MM.1S (cell line): ENCODE results near the gene TMEM135.

Experiments
- DNase-seq: peaks from one replicate; pipeline ENCODE4 v3.0.0-alpha.2; 2015
- H2AFZ ChIP-seq: fragments of 300-600 bp; sonication (generic); 2 replicates; pipeline ENCODE4 v1.6.0; 2016; ENCODE audit warnings: antibody characterized with exemption, low read length
- H3F3A ChIP-seq: fragments of 300-600 bp; sonication (generic); 2 replicates; pipeline ENCODE4 v1.6.1; 2016; ENCODE audit warnings: mild to moderate bottlenecking, antibody characterized with exemption, low read length, moderate library complexity, mixed read lengths; ENCODE audit not compliant: insufficient read depth
- H3K27ac ChIP-seq: fragments of 300-600 bp; sonication (generic); 2 replicates; pipeline ENCODE4 v1.5.1; 2016; ENCODE audit warnings: mild to moderate bottlenecking, low read length
- H3K27me3 ChIP-seq: fragments of 300-600 bp; sonication (generic); replicated peaks from 2 replicates; pipeline ENCODE4 v1.6.0; 2016; ENCODE audit warnings: low read length; ENCODE audit not compliant: insufficient read depth
- H3K36me3 ChIP-seq: fragments of 300-600 bp; sonication (generic); replicated peaks from 2 replicates; pipeline ENCODE4 v1.6.1; 2016; ENCODE audit warnings: mild to moderate bottlenecking, low read length, mixed read lengths; ENCODE audit not compliant: insufficient read depth
- H3K4me1 ChIP-seq: fragments of 300-600 bp; sonication (generic); 2 replicates; pipeline ENCODE4 v1.6.1; 2016; ENCODE audit warnings: low read length, mixed read lengths
- H3K4me2 ChIP-seq: fragments of 300-600 bp; sonication (generic); 2 replicates; pipeline ENCODE4 v1.6.0; 2016; ENCODE audit warnings: low read depth, low read length
- H3K4me3 ChIP-seq: fragments of 300-600 bp; sonication (generic); 2 replicates; pipeline ENCODE4 v1.5.1; 2016; ENCODE audit warnings: low read length, mixed read lengths
- H3K79me2 ChIP-seq: fragments of 300-600 bp; sonication (generic); 2 replicates; pipeline ENCODE4 v1.6.1; 2016; ENCODE audit warnings: mixed run types, low read length, mixed read lengths
- H3K9ac ChIP-seq: fragments of 300-600 bp; sonication (generic); 2 replicates; pipeline ENCODE4 v1.6.1; 2016; ENCODE audit warnings: low read length, mixed read lengths
- H3K9me2 ChIP-seq: fragments of 300-600 bp; sonication (generic); replicated peaks from 2 replicates; pipeline ENCODE4 v1.6.1; 2016; ENCODE audit warnings: mild to moderate bottlenecking, low read length, mixed read lengths; ENCODE audit not compliant: insufficient read depth
- H3K9me3 ChIP-seq: fragments of 300-600 bp; sonication (generic); replicated peaks from 2 replicates; pipeline ENCODE4 v1.6.1; 2016; ENCODE audit warnings: mild to moderate bottlenecking, low read length, mixed read lengths; ENCODE audit not compliant: insufficient read depth
- H4K20me1 ChIP-seq: fragments of 300-600 bp; sonication (generic); 2 replicates; pipeline ENCODE4 v1.6.1; 2016; ENCODE audit warnings: mild to moderate bottlenecking, low read length, moderate library complexity, mixed read lengths; ENCODE audit not compliant: insufficient read depth
- EZH2 ChIP-seq: fragments of 300-600 bp; sonication (generic); optimal IDR thresholded peaks from 2 replicates; pipeline ENCODE3; 2017; ENCODE audit warnings: low read depth, mild to moderate bottlenecking, antibody characterized with exemption, low read length, mixed read lengths
- EZH2phosphoT487 ChIP-seq: fragments of 300-600 bp; sonication (generic); IDR thresholded peaks from 2 replicates; pipeline ENCODE4 v1.6.1; 2018; ENCODE audit warnings: antibody characterized with exemption, low read length
- TF ChIP-seq, protein P1 (sequence below): fragments of 300-600 bp; sonication (generic); IDR thresholded peaks from 2 replicates; pipeline ENCODE4 v1.5.1; 2016; ENCODE audit warnings: antibody characterized with exemption, low read length, mixed read lengths

The TMEM135 gene

GRCh38 chr11:87020336-87020735, 17.4 kb upstream of the TMEM135 start:
- no peaks in the 10 kb centered on the region for H3K9me3 ChIP-seq
- H3K4me1 ChIP-seq = no peaks in the 10 kb centered on the region
- no peaks in the 10 kb centered on the region for H3K36me3 ChIP-seq
- no peaks in the 10 kb centered on the region for H3K9me2 ChIP-seq
- no peaks in the 10 kb centered on the region for H4K20me1 ChIP-seq
- no peak overlapping the region for H3K9ac ChIP-seq
- no peak overlapping the region for H3K27ac ChIP-seq
- H3K27me3 ChIP-seq = no peaks in the 10 kb centered on the region
- no peak overlapping the region for H3K4me3 ChIP-seq
- no peaks in the 10 kb centered on the region for H3F3A ChIP-seq
- no peak overlapping the region for H2AFZ ChIP-seq
- no peak for DNase-seq
- H3K79me2 ChIP-seq = no peaks in the 10 kb centered on the region
- no peak overlapping the region for H3K4me2 ChIP-seq
- TF ChIP-seq, protein P1, sequence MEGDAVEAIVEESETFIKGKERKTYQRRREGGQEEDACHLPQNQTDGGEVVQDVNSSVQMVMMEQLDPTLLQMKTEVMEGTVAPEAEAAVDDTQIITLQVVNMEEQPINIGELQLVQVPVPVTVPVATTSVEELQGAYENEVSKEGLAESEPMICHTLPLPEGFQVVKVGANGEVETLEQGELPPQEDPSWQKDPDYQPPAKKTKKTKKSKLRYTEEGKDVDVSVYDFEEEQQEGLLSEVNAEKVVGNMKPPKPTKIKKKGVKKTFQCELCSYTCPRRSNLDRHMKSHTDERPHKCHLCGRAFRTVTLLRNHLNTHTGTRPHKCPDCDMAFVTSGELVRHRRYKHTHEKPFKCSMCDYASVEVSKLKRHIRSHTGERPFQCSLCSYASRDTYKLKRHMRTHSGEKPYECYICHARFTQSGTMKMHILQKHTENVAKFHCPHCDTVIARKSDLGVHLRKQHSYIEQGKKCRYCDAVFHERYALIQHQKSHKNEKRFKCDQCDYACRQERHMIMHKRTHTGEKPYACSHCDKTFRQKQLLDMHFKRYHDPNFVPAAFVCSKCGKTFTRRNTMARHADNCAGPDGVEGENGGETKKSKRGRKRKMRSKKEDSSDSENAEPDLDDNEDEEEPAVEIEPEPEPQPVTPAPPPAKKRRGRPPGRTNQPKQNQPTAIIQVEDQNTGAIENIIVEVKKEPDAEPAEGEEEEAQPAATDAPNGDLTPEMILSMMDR = no peak
- no peak for TF ChIP-seq EZH2
- no peak for TF ChIP-seq EZH2phosphoT487

- Histone ChIP-seq H3K4me2 (no peak overlapping the region), H3K36me3 (no peaks in the 10 kb centered on the region), H3K9me3 (no peaks in the 10 kb centered on the region), H3F3A (no peaks in the 10 kb centered on the region), H3K27ac (no peak overlapping the region), H2AFZ (no peak overlapping the region), H3K4me1 (no peaks in the 10 kb centered on the region), H3K9ac (no peak overlapping the region), H3K4me3 (no peak overlapping the region), H3K9me2 (no peaks in the 10 kb centered on the region), H3K27me3 (no peaks in the 10 kb centered on the region), H4K20me1 (no peaks in the 10 kb centered on the region), H3K79me2 (no peaks in the 10 kb centered on the region)
- TF ChIP-seq EZH2phosphoT487 (no peak), EZH2 (no peak)
- TF ChIP-seq, protein P1 = no peak
- DNase-seq = no peak
Measured at GRCh38 chr11:87020764-87021365, 16.9 kb upstream of the TMEM135 start.

DNA sequence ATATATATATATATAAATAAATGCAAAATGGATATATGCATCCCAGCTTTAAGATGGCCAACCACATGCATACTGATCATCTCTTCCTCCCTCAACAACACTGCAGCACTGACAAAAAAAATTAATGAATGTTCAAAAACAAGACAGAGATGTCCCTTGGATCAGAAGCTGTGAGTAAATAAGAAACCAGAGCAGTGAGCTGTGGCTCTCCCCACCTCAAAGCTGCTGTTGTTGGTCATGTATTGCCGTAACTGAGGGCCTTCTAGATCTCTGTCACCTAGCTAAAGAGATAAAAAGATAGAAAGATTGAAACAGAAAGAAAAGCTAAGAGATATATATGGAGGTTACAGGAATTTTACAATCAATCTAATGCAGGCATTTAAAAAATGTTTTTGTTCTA, 15.5 kb upstream of the TMEM135 start:
- no peaks in the 10 kb centered on the region for H3F3A ChIP-seq
- H2AFZ ChIP-seq = no peak overlapping the region
- no peak overlapping the region for H3K4me3 ChIP-seq
- H3K4me1 ChIP-seq = no peaks in the 10 kb centered on the region
- no peaks in the 10 kb centered on the region for H3K79me2 ChIP-seq
- H3K9ac ChIP-seq = no peak overlapping the region
- TF ChIP-seq, protein P1 = no peak
- no peak for TF ChIP-seq EZH2
- no peak for TF ChIP-seq EZH2phosphoT487
- no peaks in the 10 kb centered on the region for H4K20me1 ChIP-seq
- H3K27me3 ChIP-seq = no peaks in the 10 kb centered on the region
- H3K9me3 ChIP-seq = no peaks in the 10 kb centered on the region
- no peak for DNase-seq
- H3K36me3 ChIP-seq = no peaks in the 10 kb centered on the region
- H3K9me2 ChIP-seq = no peaks in the 10 kb centered on the region
- H3K27ac ChIP-seq = no peak overlapping the region
- no peak overlapping the region for H3K4me2 ChIP-seq
